Left ventricle myocardium inferior (tissue), 1 donor: ENCODE measurements around the gene SPTLC3. TPM values are rescaled to one million over a fixed set of nuclear protein-coding genes. Genes with fewer than 3 reads are reported as not detected.

ENCODE experiments used
- DNase-seq: peaks from one replicate; pipeline ENCODE4 v3.0.0-alpha.2; 2020
- H3K27ac ChIP-seq: fragments of 200-600 bp; replicated peaks from 2 replicates; pipeline ENCODE4 v1.8.0; 2021
- H3K27me3 ChIP-seq: fragments of 200-600 bp; 2 replicates; pipeline ENCODE4 v1.8.0; 2021; ENCODE audit warnings: low read depth
- H3K36me3 ChIP-seq: fragments of 200-600 bp; 2 replicates; pipeline ENCODE4 v1.8.0; 2021
- H3K4me1 ChIP-seq: fragments of 200-600 bp; 2 replicates; pipeline ENCODE4 v1.8.0; 2021
- H3K4me3 ChIP-seq: fragments of 200-600 bp; 2 replicates; pipeline ENCODE4 v1.8.0; 2021; ENCODE audit warnings: mild to moderate bottlenecking, moderate library complexity
- H3K9me3 ChIP-seq: fragments of 200-600 bp; replicated peaks from 2 replicates; pipeline ENCODE4 v1.8.0; 2021
- CTCF ChIP-seq: fragments of 200-600 bp; IDR thresholded peaks from 2 replicates; pipeline ENCODE4 v1.8.0; 2021; ENCODE audit warnings: antibody characterized with exemption, mild to moderate bottlenecking, borderline replicate concordance
- intact Hi-C: fragments of 100-400 bp; cut with micrococcal nuclease; formaldehyde crosslinking; loops from one replicate; pipeline ENCODE4 v1.11.0; 2022
- long read RNA-seq: library from polyadenylated mRNA; unstranded; transcript quantifications from one replicate; pipeline ENCODE4 v2.0.0, GENCODE V29; 2021
- total RNA-seq: library from RNA; stranded (reverse); fragmentation: NEBNext Ultra II Directional; extraction: Animal tissue kit (Norgen Biotek cat#: 25700); gene quantifications from one replicate; pipeline ENCODE4 v1.2.1, GENCODE V29; 2021
- donor health status: DM: no; HTN: yes; CAD: no; lungs with severe emphysema.

The SPTLC3 gene
- total RNA-seq: 9.0 TPM
- long read RNA-seq, full-length matches to known transcripts: 3 of 4 reads
- long read RNA-seq, partial matches to known transcripts: 0 of 4 reads
- long read RNA-seq, other reads (novel, unspliced or antisense): 1 of 4 reads

DNA sequence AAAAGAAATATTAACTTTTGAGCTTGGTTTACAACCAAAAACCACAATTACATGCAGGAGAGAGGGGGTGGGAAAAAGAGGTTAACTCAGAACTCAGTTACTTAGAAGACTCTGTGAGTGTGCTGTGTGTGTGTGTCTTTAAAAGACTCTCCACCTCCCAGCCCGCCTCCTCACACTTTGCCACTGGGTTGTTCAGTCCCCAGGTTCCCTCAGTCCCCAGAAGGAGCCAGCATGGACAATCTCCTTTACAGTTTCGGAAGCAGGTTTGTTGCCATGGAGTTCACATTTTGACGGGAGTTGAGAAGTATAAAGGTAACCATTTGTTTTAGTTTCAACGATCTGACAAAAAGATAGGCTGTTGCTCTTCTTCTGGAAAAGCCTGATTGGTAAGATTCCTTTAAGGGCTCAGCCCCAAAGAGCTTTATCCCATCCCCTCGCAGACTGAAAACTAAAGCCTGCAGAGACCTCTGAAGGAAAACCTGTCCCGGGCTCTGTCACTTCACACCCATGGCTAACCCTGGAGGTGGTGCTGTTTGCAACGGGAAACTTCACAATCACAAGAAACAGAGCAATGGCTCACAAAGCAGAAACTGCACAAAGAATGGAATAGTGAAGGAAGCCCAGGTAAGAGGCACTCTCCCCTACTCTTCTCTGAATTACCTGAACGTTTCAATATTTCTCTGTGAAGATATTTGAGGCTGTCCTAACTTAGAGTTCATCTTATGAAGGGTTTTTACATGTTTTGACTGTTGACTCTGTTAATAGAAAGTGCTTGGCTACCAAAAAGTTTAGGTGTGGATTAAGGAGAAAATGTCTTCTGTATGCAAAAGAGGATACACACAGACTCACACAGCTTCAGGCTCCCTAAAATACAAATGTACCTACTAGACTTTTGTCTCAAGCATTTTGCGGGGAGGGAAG, at the start of gene SPTLC3:
Gene SPTLC3, plus strand, starts transcription at position 212 of the 921 bp plus-strand sequence. Its CDS starts 296 bp downstream, at position 508.
- peaks cover 39% of the 10 kb centered on the region for H3K4me1 ChIP-seq
- peak within 1 kb of the TSS; percentile 79 for H3K27ac ChIP-seq
- intact Hi-C loops: no loop called here
- DNase-seq: no peak
- no peaks in the 10 kb centered on the region for H3K27me3 ChIP-seq
- TF ChIP-seq CTCF: peak; percentile 33
- no peaks in the 10 kb centered on the region for H3K9me3 ChIP-seq
- peak within 1 kb of the TSS; percentile 67 for H3K4me3 ChIP-seq
- H3K36me3 ChIP-seq: no peaks in the 10 kb centered on the region

- no peaks in the 10 kb centered on the region for H3K9me3 ChIP-seq
- intact Hi-C loops: no loop called here
- H3K36me3 ChIP-seq: no peaks in the 10 kb centered on the region
- DNase-seq: no peak
- no peak overlapping the region for H3K27ac ChIP-seq
- H3K4me3 ChIP-seq: no peak overlapping the region
- no peak for TF ChIP-seq CTCF
- H3K4me1 ChIP-seq: no peaks in the 10 kb centered on the region
- no peaks in the 10 kb centered on the region for H3K27me3 ChIP-seq
Observed at GRCh38 chr20:12961725-12962124, 47.0 kb upstream of the SPTLC3 start.

- intact Hi-C loops: no loop called here
- no peaks in the 10 kb centered on the region for H3K27me3 ChIP-seq
- no peak for TF ChIP-seq CTCF
Observed at GRCh38 chr20:12962895-12963294, 45.9 kb upstream of the SPTLC3 start.

DNA sequence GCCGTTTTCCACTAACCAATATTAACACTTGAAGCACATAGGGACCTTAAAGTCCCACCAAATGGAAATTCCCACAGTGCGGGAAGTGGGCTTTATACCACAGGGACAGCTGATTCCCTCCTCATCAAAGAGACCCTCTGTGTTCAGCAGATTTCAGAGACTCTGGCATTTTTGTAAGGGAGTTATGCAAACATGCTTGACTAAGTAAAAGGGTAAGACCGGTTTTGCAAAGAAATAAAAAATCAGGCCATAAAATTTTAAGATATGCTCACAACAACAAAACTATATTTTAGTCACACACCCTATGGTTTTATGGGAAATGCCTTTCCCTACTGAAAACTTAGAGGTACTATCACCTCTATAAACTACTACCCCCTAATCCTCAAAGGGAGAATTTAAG, 45.4 kb upstream of the SPTLC3 start:
- intact Hi-C loops: no loop called here
- H3K36me3 ChIP-seq: no peaks in the 10 kb centered on the region
- no peaks in the 10 kb centered on the region for H3K27me3 ChIP-seq
- H3K4me3 ChIP-seq: no peak overlapping the region
- TF ChIP-seq CTCF: no peak
- H3K9me3 ChIP-seq: no peaks in the 10 kb centered on the region
- DNase-seq: no peak
- H3K4me1 ChIP-seq: no peaks in the 10 kb centered on the region
- H3K27ac ChIP-seq: no peak overlapping the region

More at GRCh38 chr20:12962895-12963294, 45.9 kb upstream of the SPTLC3 start:
- Histone ChIP-seq H3K9me3 (no peaks in the 10 kb centered on the region), H3K4me1 (no peaks in the 10 kb centered on the region), H3K27ac (no peak overlapping the region), H3K4me3 (no peak overlapping the region), H3K36me3 (no peaks in the 10 kb centered on the region)
- no peak for DNase-seq

GRCh38 chr20:12965212-12965869, 43.4 kb upstream of the SPTLC3 start:
- intact Hi-C loops: no loop called here
- H3K4me1 ChIP-seq: no peaks in the 10 kb centered on the region
- no peak for TF ChIP-seq CTCF
- H3K36me3 ChIP-seq: no peaks in the 10 kb centered on the region
- H3K4me3 ChIP-seq: no peak overlapping the region
- no peak overlapping the region for H3K27ac ChIP-seq
- H3K27me3 ChIP-seq: no peaks in the 10 kb centered on the region
- no peak for DNase-seq
- no peaks in the 10 kb centered on the region for H3K9me3 ChIP-seq
